PFSK-1 (cell line): ENCODE data around the gene SRGAP3.

ENCODE experiments used
- POLR2AphosphoS5 ChIP-seq: IDR thresholded peaks from 2 replicates; pipeline ENCODE4 v1.6.1; 2012; ENCODE audit warnings: low read depth, mild to moderate bottlenecking, control low read depth, low read length, moderate library complexity
- REST ChIP-seq, 2 experiments: IDR thresholded peaks; 2 replicates each; pipeline versions ENCODE4 v1.6.1 to v1.8.0; 2011 to 2012; ENCODE audit warnings: low read depth in 2 of 2, low read length in 2 of 2, control low read depth in 1 of 2, inconsistent platforms in 1 of 2, mild to moderate bottlenecking in 1 of 2, moderate library complexity in 1 of 2; ENCODE audit not compliant: insufficient read depth in 1 of 2

GRCh38 chr3:9000041-9000440, 249.4 kb downstream of the SRGAP3 start:
- TF ChIP-seq REST (IDR thresholded peaks at IDR 0.05; ENCODE audit: insufficient read depth in 1 of 2, low read depth in 2 of 2, low read length in 2 of 2) (no peak), POLR2AphosphoS5 (no peak)
